ENCODE data around the gene TPM4.

- TF ChIP-seq CTCF (IDR thresholded peaks at IDR 0.05) (no peak), POLR2A (IDR thresholded peaks at IDR 0.05) (no peak)
Measured at GRCh38 chr19:16035601-16036297, 40.5 kb upstream of the TPM4 start.

Measured in body of pancreas (tissue), 4 donors.